HCT116 (cell line): ENCODE measurements around the gene SHC1. TPM values are rescaled to one million over a fixed set of nuclear protein-coding genes. Genes with fewer than 3 reads are reported as not detected.
"Not testable (repeated sequence)": the region's sequence is repeated elsewhere in the genome, so short reads cannot be mapped to it uniquely, and the experiment has no call there.

Experiments used
- ATAC-seq: fragments of 200-7000 bp; cut with Tn5 transposase; 2 replicates; pipeline ENCODE4 v1.9.1; 2020; ENCODE audit warnings: mild to moderate bottlenecking, moderate library complexity
- BruUV-seq: library from RNA; stranded (reverse); fragments of 400-500 nt; replicated peaks from 2 replicates; lab custom pipeline; 2021; lab: Mats Ljungman, UMichigan
- CTCF ChIA-PET: fragments of 300-600 bp; sonication (Branson Sonifier 250); formaldehyde crosslinking; loops from one replicate; lab custom pipeline; 2021; ENCODE audit warnings: antibody characterized with exemption; lab: Charles Lee
- POLR2A ChIA-PET: fragments of 300-600, 350-600 bp; sonication (Branson Sonifier 250); formaldehyde crosslinking; loops from one replicate; lab custom pipeline; 2021; ENCODE audit warnings: antibody characterized with exemption; lab: Charles Lee
- RAD21 ChIA-PET, 2 experiments: fragments of 300-600 bp; sonication (Branson Sonifier 250); formaldehyde crosslinking; loops; one replicate each; lab custom pipeline; 2023; ENCODE audit warnings: low total read pairs in 2 of 2; ENCODE audit not compliant: uncharacterized antibody in 2 of 2, unreplicated experiment in 2 of 2, low non-redundant PET in 1 of 2; lab: Charles Lee
- DNase-seq: peaks from one replicate; pipeline ENCODE4 v3.0.0-alpha.2; 2010; ENCODE audit warnings: low read depth, low spot score
- H2AFZ ChIP-seq: fragments of 200-600 bp; shearing (Covaris generic), sonication (generic); 2 replicates; pipeline ENCODE4 v1.6.1; 2017; ENCODE audit warnings: low read depth, mixed run types, mixed read lengths, antibody characterized with exemption, low read length; ENCODE audit not compliant: poor library complexity, severe bottlenecking
- H3K27ac ChIP-seq: 2 replicates; pipeline ENCODE4 v1.5.1; 2012; ENCODE audit warnings: low read depth, low read length
- H3K27me3 ChIP-seq: fragments of 200-600 bp; sonication (generic); 2 replicates; pipeline ENCODE4 v1.6.1; 2016; ENCODE audit warnings: mixed run types, low read length, mixed read lengths; ENCODE audit not compliant: insufficient read depth
- H3K36me3 ChIP-seq, 2 experiments: fragments of 200-500 bp in 1 of 2; fragments of 200-600 bp in 1 of 2; sonication (Bioruptor generic) in 1 of 2; sonication (generic) in 1 of 2; 2 replicates each; pipeline versions ENCODE4 v1.5.1 to v1.6.1; 2014 to 2016; ENCODE audit warnings: low read length in 2 of 2, inconsistent platforms in 1 of 2, mixed read lengths in 1 of 2, mixed run types in 1 of 2; ENCODE audit not compliant: insufficient read depth in 2 of 2, control insufficient read depth in 1 of 2
- H3K4me1 ChIP-seq, 2 experiments: fragments of 200-600 bp in 1 of 2; sonication (generic) in 1 of 2; 2 replicates each; pipeline versions ENCODE4 v1.5.1 to v1.6.1; 2012 to 2017; ENCODE audit warnings: low read length in 2 of 2, inconsistent platforms in 1 of 2, mild to moderate bottlenecking in 1 of 2, mixed read lengths in 1 of 2, mixed run types in 1 of 2, moderate library complexity in 1 of 2; ENCODE audit not compliant: insufficient read depth in 2 of 2, control insufficient read depth in 1 of 2
- H3K4me2 ChIP-seq: fragments of 200-600 bp; sonication (generic); 2 replicates; pipeline ENCODE4 v1.6.1; 2017; ENCODE audit warnings: mixed run types, low read length, mixed read lengths
- H3K4me3 ChIP-seq, 2 experiments: fragments of 200-600 bp in 1 of 2; sonication (generic) in 1 of 2; replicated peaks in 1 of 2; 2 replicates each; pipeline ENCODE4 v1.5.1; 2011 to 2016; ENCODE audit warnings: low read length in 2 of 2, control low read depth in 1 of 2, low read depth in 1 of 2, mild to moderate bottlenecking in 1 of 2, mixed read lengths in 1 of 2, mixed run types in 1 of 2
- H3K79me2 ChIP-seq: fragments of 200-600 bp; sonication (generic); 2 replicates; pipeline ENCODE4 v1.6.1; 2017; ENCODE audit warnings: mild to moderate bottlenecking, mixed run types, low read length, moderate library complexity, mixed read lengths; ENCODE audit not compliant: insufficient read depth
- H3K9ac ChIP-seq: fragments of 200-600 bp; sonication (generic); 2 replicates; pipeline ENCODE4 v1.6.1; 2016; ENCODE audit warnings: low read length, mixed read lengths
- H3K9me2 ChIP-seq: fragments of 200-600 bp; sonication (generic), shearing (Covaris generic); 2 replicates; pipeline ENCODE4 v1.6.1; 2017; ENCODE audit warnings: mixed run types, mild to moderate bottlenecking, moderate library complexity; ENCODE audit not compliant: insufficient read depth
- H3K9me3 ChIP-seq, 2 experiments: fragments of 200-500 bp in 1 of 2; fragments of 200-600 bp in 1 of 2; sonication (Bioruptor generic) in 1 of 2; sonication (generic) in 1 of 2; 2 replicates each; pipeline ENCODE4 v1.6.1; 2014 to 2017; ENCODE audit warnings: low read length in 2 of 2, mixed read lengths in 2 of 2, inconsistent platforms in 1 of 2, low read depth in 1 of 2, mild to moderate bottlenecking in 1 of 2, mixed run types in 1 of 2, moderate library complexity in 1 of 2; ENCODE audit not compliant: control insufficient read depth in 1 of 2, insufficient read depth in 1 of 2
- H4K20me1 ChIP-seq: fragments of 200-600 bp; sonication (generic), shearing (Covaris generic); 2 replicates; pipeline ENCODE4 v1.6.1; 2017; ENCODE audit warnings: mixed run types, mild to moderate bottlenecking, moderate library complexity; ENCODE audit not compliant: insufficient read depth
- CBX3 ChIP-seq: IDR thresholded peaks from 2 replicates; pipeline ENCODE4 v1.6.1; 2012; ENCODE audit warnings: low read depth
- CEBPB ChIP-seq: IDR thresholded peaks from 2 replicates; pipeline ENCODE4 v1.6.1; 2012; ENCODE audit warnings: low read depth
- ELF1 ChIP-seq: IDR thresholded peaks from 2 replicates; pipeline ENCODE4 v1.6.1; 2012; ENCODE audit warnings: low read depth, borderline replicate concordance
- EZH2 ChIP-seq: fragments of 200-600 bp; sonication (generic); IDR thresholded peaks from 2 replicates; pipeline ENCODE4 v1.6.1; 2017; ENCODE audit warnings: antibody characterized with exemption, mixed run types
- FOSL1 ChIP-seq: IDR thresholded peaks from 2 replicates; pipeline ENCODE4 v1.6.1; 2012; ENCODE audit warnings: low read depth
- JUND ChIP-seq: IDR thresholded peaks from 2 replicates; pipeline ENCODE4 v1.6.1; 2012
- MAX ChIP-seq: IDR thresholded peaks from 2 replicates; pipeline ENCODE4 v1.6.1; 2012
- POLR2AphosphoS5 ChIP-seq: IDR thresholded peaks from 2 replicates; pipeline ENCODE4 v1.6.1; 2011; ENCODE audit warnings: mild to moderate bottlenecking, low read depth, low read length, moderate library complexity
- RAD21 ChIP-seq: IDR thresholded peaks from 2 replicates; pipeline ENCODE4 v1.6.1; 2012; ENCODE audit warnings: low read depth, mild to moderate bottlenecking
- SIN3A ChIP-seq: IDR thresholded peaks from 2 replicates; pipeline ENCODE4 v1.6.1; 2012; ENCODE audit warnings: low read depth
- ZFX ChIP-seq: fragments of 450-650 bp; IDR thresholded peaks from 2 replicates; pipeline ENCODE4 v1.6.1; 2017
- intact Hi-C: fragments of 100-400 bp; cut with micrococcal nuclease; formaldehyde crosslinking; loops from 2 replicates; pipeline ENCODE4 v1.10.0; 2022
- total RNA-seq: library from RNA; stranded (reverse); gene quantifications from one replicate; pipeline ENCODE4 v1.2.1, GENCODE V29; 2021; ENCODE audit not compliant: unreplicated experiment
- TF ChIP-seq, protein P1 (sequence below): IDR thresholded peaks from 2 replicates; pipeline ENCODE4 v1.6.1; 2012
- TF ChIP-seq, protein P2 (sequence below): IDR thresholded peaks from 2 replicates; pipeline ENCODE4 v1.6.1; 2011; ENCODE audit warnings: mild to moderate bottlenecking, low read length, moderate library complexity; ENCODE audit not compliant: insufficient replicate concordance; ENCODE audit errors: extremely low read depth

SHC1 gene
- total RNA-seq, 1 experiment from 2014 or later, result 148 TPM

GRCh38 chr1:154977762-154978161 lies 7.2 kb upstream of the SHC1 start:
- peaks cover 11 to 27% of the 10 kb centered on the region in 2 experiments for H3K36me3 ChIP-seq
- H3K4me2 ChIP-seq, ATAC-seq, H3K27ac ChIP-seq, H3K9me2 ChIP-seq, H3K9me3 ChIP-seq, RAD21 ChIA-PET, H3K4me3 ChIP-seq, H3K9ac ChIP-seq, DNase-seq, BruUV-seq, H2AFZ ChIP-seq, CTCF ChIA-PET, intact Hi-C loops, H3K27me3 ChIP-seq, H4K20me1 ChIP-seq: not testable (repeated sequence)
- H3K79me2 ChIP-seq, result peaks cover 68% of the 10 kb centered on the region
- peaks cover 16 to 40% of the 10 kb centered on the region in 2 experiments; a peak in 3 of 4 replicates for H3K4me1 ChIP-seq
- POLR2A ChIA-PET, result interaction anchor here (1.1 kb wide), 1 partner anchor 10 kb away, joined by 3 read pairs; no protein-coding TSS in a partner anchor

DNA sequence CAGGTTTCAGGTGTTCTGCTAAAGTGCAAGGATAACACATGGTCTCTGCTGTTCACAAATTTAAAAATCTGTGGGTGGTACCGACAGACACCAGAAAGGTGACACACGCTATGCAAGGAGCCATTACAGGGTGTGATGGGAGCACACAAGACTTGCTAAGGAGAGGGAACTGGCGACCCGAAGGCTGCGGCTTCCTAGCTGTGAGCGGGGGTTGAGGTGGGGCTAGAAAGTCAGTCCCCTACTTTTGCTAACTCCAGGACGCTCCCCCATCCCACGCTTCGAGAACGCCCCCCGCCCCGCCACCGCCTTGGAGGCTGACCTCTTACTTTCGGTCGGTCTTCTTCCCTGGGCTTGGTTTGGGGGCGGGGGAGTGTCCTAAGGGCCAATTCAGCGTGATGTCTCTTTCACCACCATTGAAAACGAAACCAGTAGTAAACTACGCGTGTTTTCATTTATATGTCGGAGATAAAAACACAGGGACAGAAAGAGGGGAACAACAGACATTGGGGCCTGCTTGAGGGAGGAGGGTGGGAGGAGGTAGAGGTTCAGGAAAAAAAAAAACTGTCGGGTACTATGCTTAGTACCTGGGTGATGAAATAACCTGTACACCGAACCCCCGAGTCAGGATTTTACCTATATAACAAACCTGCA lies 5.0 kb upstream of the SHC1 start:
- TF ChIP-seq ELF1 (no peak), JUND (no peak), FOSL1 (no peak), POLR2AphosphoS5 (no peak; the same call in 1 of the 2 replicates), RAD21 (no peak), SIN3A (no peak), CBX3 (no peak), CEBPB (no peak), ZFX (no peak), EZH2 (no peak), MAX (no peak)
- TF ChIP-seq, protein P1, sequence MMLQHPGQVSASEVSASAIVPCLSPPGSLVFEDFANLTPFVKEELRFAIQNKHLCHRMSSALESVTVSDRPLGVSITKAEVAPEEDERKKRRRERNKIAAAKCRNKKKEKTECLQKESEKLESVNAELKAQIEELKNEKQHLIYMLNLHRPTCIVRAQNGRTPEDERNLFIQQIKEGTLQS, result no peak
- TF ChIP-seq, protein P2, sequence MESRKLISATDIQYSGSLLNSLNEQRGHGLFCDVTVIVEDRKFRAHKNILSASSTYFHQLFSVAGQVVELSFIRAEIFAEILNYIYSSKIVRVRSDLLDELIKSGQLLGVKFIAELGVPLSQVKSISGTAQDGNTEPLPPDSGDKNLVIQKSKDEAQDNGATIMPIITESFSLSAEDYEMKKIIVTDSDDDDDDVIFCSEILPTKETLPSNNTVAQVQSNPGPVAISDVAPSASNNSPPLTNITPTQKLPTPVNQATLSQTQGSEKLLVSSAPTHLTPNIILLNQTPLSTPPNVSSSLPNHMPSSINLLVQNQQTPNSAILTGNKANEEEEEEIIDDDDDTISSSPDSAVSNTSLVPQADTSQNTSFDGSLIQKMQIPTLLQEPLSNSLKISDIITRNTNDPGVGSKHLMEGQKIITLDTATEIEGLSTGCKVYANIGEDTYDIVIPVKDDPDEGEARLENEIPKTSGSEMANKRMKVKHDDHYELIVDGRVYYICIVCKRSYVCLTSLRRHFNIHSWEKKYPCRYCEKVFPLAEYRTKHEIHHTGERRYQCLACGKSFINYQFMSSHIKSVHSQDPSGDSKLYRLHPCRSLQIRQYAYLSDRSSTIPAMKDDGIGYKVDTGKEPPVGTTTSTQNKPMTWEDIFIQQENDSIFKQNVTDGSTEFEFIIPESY, result no peak
- peak overlapping the region; percentile 61 to 70 for H3K4me3 ChIP-seq
- BruUV-seq, result TSS peak; percentile 66
- ChIA-PET CTCF (no interaction called here), POLR2A (interaction anchor here (1.0 to 1.1 kb wide), 2 partner anchors 8 to 26 kb away, joined by 3 read pairs; partner anchors contain the start of gene FLAD1), RAD21 (no interaction called here)
- H3K27ac ChIP-seq, result peak overlapping the region; percentile 86
- peak overlapping the region; percentile 86 for H3K9ac ChIP-seq
- no peaks in the 10 kb centered on the region for H3K27me3 ChIP-seq
- intact Hi-C loops, result no loop called here
- no peak for ATAC-seq
- H3K79me2 ChIP-seq, result peaks cover 81% of the 10 kb centered on the region
- H2AFZ ChIP-seq, result no peak overlapping the region
- H3K36me3 ChIP-seq, result peaks cover 9 to 20% of the 10 kb centered on the region in 2 experiments
- no peak for DNase-seq
- peaks cover 28 to 56% of the 10 kb centered on the region in 2 experiments for H3K4me1 ChIP-seq
- H4K20me1 ChIP-seq, result no peaks in the 10 kb centered on the region
- peak overlapping the region; percentile 90 for H3K4me2 ChIP-seq
- H3K9me2 ChIP-seq, result no peaks in the 10 kb centered on the region
- no peaks in the 10 kb centered on the region for H3K9me3 ChIP-seq
